ENCODE results near the gene SLC6A17.

- TF ChIP-seq CTCF (IDR thresholded peaks at IDR 0.05) = no peak
- no peak for TF ChIP-seq POLR2AphosphoS5 (IDR thresholded peaks at IDR 0.05; ENCODE audit: insufficient read depth in 1 of 2, low read depth in 1 of 2)
These were observed 15.5 kb downstream of the SLC6A17 start for GRCh38 chr1:110165761-110166231.
